Large intestine (tissue), 3 donors: ENCODE data around the gene GMDS. TPM values are rescaled to one million over a fixed set of nuclear protein-coding genes. Genes with fewer than 3 reads are reported as not detected.

Experiments
- DNase-seq, 2 donors: peaks; one replicate each; pipeline versions ENCODE4 v3.0.0 to v3.0.0-alpha.2; 2013
- H3K27ac ChIP-seq: one replicate; pipeline ENCODE4 v1.5.1; 2013; ENCODE audit warnings: low read length
- H3K27me3 ChIP-seq: 2 replicates; pipeline ENCODE4 v1.6.1; 2013; ENCODE audit warnings: low read length; ENCODE audit not compliant: control insufficient read depth, insufficient read depth
- H3K36me3 ChIP-seq: 2 replicates; pipeline ENCODE4 v1.6.1; 2013; ENCODE audit warnings: low read length; ENCODE audit not compliant: control insufficient read depth, insufficient read depth
- H3K4me1 ChIP-seq: one replicate; pipeline ENCODE4 v1.6.1; 2013; ENCODE audit warnings: low read length; ENCODE audit not compliant: control insufficient read depth, insufficient read depth
- H3K4me3 ChIP-seq: one replicate; pipeline ENCODE4 v1.5.1; 2013; ENCODE audit warnings: low read length
- H3K9me3 ChIP-seq: one replicate; pipeline ENCODE4 v1.6.1; 2013; ENCODE audit warnings: mild to moderate bottlenecking, low read depth, low read length, moderate library complexity; ENCODE audit not compliant: control insufficient read depth
- WGBS: methylation state at CpG from one replicate; pipeline ENCODE4 v1.1.5; 2013; ENCODE audit warnings: low lambda C conversion rate; ENCODE audit not compliant: insufficient coverage; 5-methylcytosine and 5-hydroxymethylcytosine counted together
- polyA plus RNA-seq: library from polyadenylated mRNA; unstranded; fragments of 120-200 nt; gene quantifications from one replicate; pipeline ENCODE4 v1.2.1, GENCODE V29; 2013

GMDS gene
- polyA plus RNA-seq, 1 donor = 58.9 TPM

DNA sequence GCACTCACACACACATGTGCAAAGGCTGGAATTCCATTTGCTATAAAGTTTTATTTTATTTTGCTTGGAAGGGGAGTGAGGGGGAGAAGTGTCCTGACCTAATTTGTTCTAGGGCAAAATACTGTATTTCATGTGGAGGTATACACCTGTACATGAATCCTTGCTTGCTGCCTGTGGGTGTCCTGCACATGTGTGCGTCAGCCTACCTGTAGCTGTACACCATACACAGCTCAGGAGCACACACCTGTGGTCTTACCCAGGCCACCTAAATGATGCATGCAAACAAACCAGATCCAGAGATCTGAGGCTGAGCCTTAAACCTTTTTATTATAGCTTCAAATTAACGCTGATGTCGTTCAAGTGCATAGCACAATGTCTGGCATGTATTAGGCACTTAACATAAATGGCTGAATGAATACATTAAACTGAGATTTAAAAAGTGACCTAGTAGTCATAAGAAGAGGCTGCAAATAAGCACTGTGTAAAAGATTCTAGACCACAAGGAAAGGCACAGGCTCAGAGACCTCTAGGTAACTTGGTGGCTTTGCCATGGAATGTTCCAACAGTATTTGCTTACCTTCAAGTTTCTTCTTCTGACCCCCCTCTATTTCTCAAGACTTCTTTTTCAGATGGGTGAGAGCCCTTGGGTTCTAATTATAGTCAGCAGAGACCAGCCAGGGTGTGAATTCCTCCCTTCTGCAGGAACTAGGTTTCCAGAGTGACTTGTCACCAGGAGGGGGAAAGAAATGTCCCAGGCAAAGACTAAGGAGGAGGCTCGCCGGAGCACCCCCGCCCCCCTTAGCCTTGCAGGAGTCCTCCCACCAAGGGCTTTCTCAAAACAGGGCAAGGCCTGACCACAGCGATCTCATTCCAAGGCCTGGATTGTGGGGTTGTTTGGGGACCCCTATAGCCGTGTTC lies 622.3 kb downstream of the GMDS start:
- no peak overlapping the region for H3K27ac ChIP-seq
- H3K27me3 ChIP-seq = peaks cover 99% of the 10 kb centered on the region
- H3K4me3 ChIP-seq = no peak overlapping the region
- H3K9me3 ChIP-seq = peaks cover 35% of the 10 kb centered on the region
- H3K4me1 ChIP-seq = peaks cover 9% of the 10 kb centered on the region
- no peak for DNase-seq
- WGBS = 92% methylated on average over 2 of the region's 8 CpGs
- peaks cover 2% of the 10 kb centered on the region for H3K36me3 ChIP-seq

DNA sequence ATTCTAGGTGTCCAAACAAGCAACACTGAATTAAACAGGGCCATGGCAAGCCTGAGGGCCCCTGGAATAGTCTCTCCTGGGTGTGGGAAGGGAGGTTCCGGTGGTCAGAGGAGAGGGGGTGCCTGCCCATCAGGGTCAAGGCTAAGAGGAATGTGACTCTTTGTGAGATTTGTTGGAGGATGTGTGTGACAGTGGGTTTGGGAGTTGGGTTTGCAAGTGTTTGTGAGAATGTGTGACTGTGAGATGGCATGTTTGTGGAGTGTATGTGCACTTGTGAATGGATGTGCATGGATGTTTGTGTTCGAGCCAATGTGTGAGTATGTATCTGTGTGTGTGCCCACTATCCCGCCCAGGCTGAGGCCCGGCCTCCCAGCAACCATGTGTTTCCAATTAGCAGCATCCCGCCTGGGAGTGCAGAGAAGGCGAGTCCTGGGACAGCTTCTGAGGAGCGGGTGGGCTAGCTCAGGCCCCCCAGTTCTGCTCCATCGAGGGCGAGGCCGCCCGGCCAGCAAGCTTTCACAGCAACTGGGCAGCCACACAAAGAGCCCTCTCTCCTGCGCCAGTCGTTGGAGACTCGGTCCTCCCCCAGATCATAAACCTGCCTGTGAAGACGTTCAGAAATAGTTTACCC lies 623.1 kb downstream of the GMDS start:
- Histone ChIP-seq H3K9me3 (peaks cover 35% of the 10 kb centered on the region), H3K27me3 (peaks cover 99% of the 10 kb centered on the region), H3K4me1 (peaks cover 9% of the 10 kb centered on the region)

DNA sequence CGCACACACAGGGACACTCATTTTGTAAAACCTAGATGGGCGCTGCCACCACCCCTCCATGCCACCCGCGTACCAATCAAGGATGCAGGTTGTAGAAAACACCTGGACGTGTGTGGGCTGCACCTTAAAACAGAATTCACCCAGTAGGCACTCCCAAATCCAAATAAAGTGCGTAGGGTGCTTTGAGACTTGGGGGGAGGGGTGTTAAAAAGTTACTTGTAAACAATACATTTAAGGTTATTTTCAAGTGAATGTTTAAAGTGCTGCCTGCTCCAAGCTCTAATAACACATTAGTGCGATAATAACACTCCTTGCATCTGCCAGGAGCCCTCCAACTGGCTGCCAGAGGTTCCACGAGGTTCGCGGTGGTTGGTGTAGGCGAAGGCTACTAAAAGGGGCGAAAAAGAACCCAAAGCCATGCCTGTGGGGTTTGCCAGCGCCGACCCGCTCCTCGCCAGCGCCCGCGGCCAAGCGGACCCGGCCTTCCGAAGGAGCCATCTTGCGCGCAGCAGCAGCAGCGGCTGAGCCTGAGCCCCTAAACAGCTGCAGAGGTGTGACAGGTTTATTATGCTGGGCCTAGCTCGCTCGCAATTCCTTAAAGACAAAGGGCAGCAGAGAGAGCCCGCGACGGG lies 624.2 kb downstream of the GMDS start:
- WGBS = 60% methylated on average over 1 of the region's 30 CpGs
- H3K27me3 ChIP-seq = peaks cover 99% of the 10 kb centered on the region
- H3K27ac ChIP-seq = no peak overlapping the region
- no peak overlapping the region for H3K4me3 ChIP-seq
- peaks cover 2% of the 10 kb centered on the region for H3K36me3 ChIP-seq
- peaks cover 35% of the 10 kb centered on the region for H3K9me3 ChIP-seq
- no peak for DNase-seq
- H3K4me1 ChIP-seq = peaks cover 9% of the 10 kb centered on the region

More for the DNA sequence above, 623.1 kb downstream of the GMDS start:
- no peak for DNase-seq
- 80% methylated on average over 1 of the region's 15 CpGs for WGBS
- no peak overlapping the region for H3K27ac ChIP-seq
- H3K36me3 ChIP-seq = peaks cover 2% of the 10 kb centered on the region
- H3K4me3 ChIP-seq = no peak overlapping the region

DNA sequence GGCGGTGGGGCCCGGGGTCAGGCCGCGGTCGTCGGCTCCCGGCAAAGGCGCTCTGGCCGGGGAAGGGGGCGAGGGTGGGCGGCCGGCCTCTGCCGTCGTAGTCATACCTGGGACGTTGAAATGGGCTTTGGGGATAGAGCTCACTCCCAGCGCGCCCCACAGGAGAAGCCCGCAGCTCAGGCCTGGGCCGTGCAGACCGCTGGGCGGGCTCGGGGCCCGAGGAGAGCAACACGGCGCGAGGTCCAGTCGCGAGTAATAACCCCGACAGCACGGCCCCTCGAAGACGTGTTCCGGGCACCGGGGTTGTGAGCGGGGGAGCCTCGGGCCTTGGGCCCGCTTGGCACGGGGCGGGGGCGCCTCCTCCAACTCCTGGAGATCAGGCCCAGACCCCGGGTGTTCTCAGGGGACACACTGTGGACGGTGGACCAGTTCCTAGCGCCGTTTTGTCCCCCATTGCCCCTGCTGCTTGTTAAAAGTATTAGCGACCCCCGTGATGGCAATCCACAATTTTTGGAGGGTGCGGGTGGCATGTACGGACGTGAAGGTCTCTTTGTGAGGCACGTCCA lies 624.8 kb downstream of the GMDS start:
- peaks cover 99% of the 10 kb centered on the region for H3K27me3 ChIP-seq
- H3K27ac ChIP-seq = no peak overlapping the region

DNA sequence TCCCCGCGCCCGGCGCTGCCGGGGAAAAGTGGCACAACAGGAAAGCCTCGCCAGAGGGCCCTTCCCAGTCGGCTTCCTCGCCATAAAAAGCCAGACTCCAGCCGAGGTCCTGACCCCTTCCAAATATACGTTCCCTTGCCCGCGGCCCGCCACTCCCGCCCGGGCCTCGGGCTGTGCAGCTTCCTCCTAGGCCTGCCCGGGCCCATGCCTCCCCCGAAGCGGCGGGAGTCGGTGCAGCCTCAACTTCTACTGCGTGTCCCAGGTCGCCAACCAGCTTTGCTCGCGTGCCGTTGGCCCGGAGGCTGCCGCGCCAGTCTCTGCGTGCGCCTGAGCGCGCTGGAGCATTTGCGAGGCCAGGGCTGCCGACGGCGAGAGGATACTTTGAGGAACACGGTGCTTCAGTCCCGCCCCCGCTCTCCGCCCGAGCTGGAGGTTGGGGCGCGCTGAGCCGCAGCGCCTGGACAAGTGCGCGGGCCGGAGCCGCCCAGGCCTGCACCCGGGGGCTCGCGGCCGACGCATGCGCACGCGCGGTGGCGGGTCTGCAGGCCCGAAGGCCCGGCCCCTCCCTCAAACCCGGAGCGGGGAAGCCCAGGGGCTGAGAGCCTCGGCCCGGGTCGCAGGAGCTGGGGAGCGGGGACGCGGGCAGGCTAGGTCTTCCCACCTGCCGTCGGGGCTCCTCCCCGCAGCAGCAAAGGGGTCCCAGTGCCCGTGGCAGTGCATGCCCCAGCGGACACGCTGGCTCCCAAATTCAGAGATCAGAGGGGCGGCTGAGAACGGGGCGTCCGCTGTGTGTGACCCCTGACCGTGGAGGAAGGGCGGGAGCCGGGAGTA lies 625.5 kb downstream of the GMDS start:
- DNase-seq = peak in 1 of 2 donors; percentile 27
- no peak overlapping the region for H3K4me3 ChIP-seq
- peaks cover 2% of the 10 kb centered on the region for H3K36me3 ChIP-seq
- peaks cover 4% of the 10 kb centered on the region for H3K4me1 ChIP-seq
- H3K27ac ChIP-seq = no peak overlapping the region
- peaks cover 39% of the 10 kb centered on the region for H3K9me3 ChIP-seq
- no CpG with 5 or more reads among the region's 83 CpGs for WGBS
- peaks cover 99% of the 10 kb centered on the region for H3K27me3 ChIP-seq

More for the DNA sequence above, 624.8 kb downstream of the GMDS start:
- H3K36me3 ChIP-seq = peaks cover 2% of the 10 kb centered on the region
- WGBS = no CpG with 5 or more reads among the region's 50 CpGs
- H3K4me3 ChIP-seq = no peak overlapping the region
- DNase-seq = no peak
- H3K9me3 ChIP-seq = peaks cover 35% of the 10 kb centered on the region
- H3K4me1 ChIP-seq = peaks cover 9% of the 10 kb centered on the region

DNA sequence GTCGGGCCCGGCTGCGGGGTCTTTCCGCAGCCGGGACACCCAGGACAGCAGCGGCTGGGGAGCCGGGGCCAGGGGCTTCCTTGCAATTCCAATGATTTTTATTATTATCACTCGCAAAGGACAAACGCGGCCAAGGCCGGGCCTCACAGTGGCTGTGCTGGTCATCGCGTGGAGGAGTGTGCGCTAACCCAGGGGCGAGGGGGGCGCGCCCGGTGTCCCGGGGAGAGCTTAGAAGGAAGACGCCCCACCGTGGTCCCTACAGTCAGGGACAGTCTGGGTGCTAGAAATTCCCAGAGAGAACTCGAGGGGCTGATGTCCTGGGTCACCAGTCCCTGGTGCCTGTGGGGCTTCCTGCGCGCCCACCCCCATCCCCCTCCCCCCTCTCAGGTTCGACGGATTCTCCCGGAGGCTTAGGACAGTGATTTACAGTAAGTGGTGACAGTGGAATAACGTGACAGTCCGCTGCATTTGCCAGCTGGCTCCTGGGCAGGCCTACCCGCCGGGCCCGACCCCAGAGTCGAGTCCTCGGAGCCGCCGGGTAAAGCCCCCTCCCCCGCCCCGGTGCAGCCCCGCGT lies 626.2 kb downstream of the GMDS start:
- no peak overlapping the region for H3K27ac ChIP-seq
- peaks cover 4% of the 10 kb centered on the region for H3K4me1 ChIP-seq
- peaks cover 99% of the 10 kb centered on the region for H3K27me3 ChIP-seq
- no peak for DNase-seq
- no peak overlapping the region for H3K4me3 ChIP-seq
- WGBS = no CpG with 5 or more reads among the region's 40 CpGs
- peaks cover 36% of the 10 kb centered on the region for H3K9me3 ChIP-seq
- H3K36me3 ChIP-seq = peaks cover 2% of the 10 kb centered on the region

DNA sequence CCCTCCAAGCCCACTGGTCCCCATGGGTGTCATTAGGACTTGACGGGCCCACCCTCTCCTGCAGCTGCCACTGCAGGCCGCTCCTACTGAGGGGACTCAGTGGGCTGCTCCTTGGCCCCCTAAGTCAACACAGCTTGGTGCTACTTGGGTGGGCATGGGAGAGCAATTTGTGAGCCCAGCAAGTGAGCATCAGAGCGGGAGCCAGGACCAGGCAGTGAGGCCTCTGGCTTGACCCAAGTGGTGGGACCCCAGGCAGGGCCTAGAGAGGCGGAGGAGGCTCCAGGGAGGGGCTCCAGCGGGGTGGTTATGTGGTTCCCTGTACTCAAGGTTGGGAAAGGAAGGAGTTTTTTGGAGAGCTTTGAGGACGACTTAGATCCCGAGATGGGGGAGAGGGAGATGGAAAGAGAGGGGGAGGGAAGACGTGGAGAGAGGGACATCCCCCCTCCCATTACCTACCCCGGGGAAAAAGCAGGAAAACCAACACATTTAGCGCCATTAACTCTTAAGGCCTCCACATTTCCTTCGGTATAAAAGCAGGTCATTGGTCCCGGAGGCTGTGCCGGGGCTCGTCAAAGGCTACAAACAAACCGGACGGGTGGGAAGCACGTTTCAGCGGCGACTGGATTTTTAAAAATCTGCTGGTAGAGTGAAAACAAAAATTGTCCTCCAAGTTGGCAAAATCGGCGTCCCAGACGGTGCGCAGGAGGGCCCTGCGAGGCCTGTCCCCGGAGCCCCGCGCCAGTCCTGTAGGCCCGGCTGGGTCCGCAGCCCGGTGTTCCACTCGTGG lies 626.9 kb downstream of the GMDS start:
- peaks cover 4% of the 10 kb centered on the region for H3K4me1 ChIP-seq
- peaks cover 99% of the 10 kb centered on the region for H3K27me3 ChIP-seq
- no peak overlapping the region for H3K4me3 ChIP-seq
- no peak overlapping the region for H3K27ac ChIP-seq
- WGBS = no CpG with 5 or more reads among the region's 31 CpGs
- peaks cover 37% of the 10 kb centered on the region for H3K9me3 ChIP-seq
- DNase-seq = no peak
- H3K36me3 ChIP-seq = peaks cover 2% of the 10 kb centered on the region

DNA sequence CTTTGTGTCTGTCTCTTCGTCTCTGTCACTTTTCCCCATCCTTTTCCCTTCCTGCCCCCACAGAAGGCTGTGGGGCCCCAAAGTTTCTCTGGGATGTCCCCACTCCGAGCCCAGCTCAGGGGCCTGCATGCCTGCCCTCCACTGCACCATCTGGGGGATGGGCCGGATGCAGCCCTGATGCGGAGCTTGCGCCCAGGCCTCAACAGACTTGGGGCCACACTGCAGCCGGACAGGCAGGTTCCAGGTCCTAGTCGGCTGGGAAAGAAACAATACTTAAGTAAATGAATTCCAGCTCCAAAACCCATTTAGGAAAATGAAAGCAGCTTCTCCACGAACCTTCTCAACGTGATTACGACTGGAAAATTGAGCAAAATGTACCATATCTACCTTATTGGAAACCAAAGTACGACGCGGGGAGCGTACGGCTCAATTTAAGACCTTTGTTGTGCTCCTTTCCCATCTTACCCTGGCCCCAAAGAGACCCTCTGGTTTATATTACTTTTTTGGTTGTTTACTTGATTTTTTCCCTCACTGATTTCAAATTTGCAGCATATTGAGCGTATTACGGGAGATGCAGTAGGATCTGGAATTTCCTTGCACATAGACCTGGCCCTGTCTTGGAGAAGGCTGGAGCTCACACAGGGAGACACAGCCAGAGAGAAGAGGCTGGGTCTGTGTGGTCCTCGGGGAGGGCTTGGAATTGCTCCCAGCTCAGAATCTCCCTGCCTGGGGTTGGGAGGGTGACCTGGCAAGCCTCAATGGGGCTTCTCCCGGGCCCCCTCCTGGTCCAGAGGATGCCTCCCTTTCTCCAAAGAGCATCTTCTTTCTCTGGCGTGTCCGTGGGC lies 627.7 kb downstream of the GMDS start:
- Histone ChIP-seq H3K36me3 (peaks cover 2% of the 10 kb centered on the region), H3K4me3 (no peak overlapping the region), H3K27me3 (peaks cover 98% of the 10 kb centered on the region), H3K9me3 (peaks cover 37% of the 10 kb centered on the region), H3K27ac (no peak overlapping the region), H3K4me1 (peaks cover 4% of the 10 kb centered on the region)
- DNase-seq = no peak
- WGBS = 57% methylated on average over 5 of the region's 21 CpGs
